ENCODE results near the gene IQUB. TPM values are rescaled to one million over a fixed set of nuclear protein-coding genes. Genes with fewer than 3 reads are reported as not detected.

IQUB gene
- total and polyA plus RNA-seq, 2 donors (not counting 3 experiments of a cell fraction or from before 2014, with no cell fraction given), result 0.01 TPM; not detected in 1

DNA sequence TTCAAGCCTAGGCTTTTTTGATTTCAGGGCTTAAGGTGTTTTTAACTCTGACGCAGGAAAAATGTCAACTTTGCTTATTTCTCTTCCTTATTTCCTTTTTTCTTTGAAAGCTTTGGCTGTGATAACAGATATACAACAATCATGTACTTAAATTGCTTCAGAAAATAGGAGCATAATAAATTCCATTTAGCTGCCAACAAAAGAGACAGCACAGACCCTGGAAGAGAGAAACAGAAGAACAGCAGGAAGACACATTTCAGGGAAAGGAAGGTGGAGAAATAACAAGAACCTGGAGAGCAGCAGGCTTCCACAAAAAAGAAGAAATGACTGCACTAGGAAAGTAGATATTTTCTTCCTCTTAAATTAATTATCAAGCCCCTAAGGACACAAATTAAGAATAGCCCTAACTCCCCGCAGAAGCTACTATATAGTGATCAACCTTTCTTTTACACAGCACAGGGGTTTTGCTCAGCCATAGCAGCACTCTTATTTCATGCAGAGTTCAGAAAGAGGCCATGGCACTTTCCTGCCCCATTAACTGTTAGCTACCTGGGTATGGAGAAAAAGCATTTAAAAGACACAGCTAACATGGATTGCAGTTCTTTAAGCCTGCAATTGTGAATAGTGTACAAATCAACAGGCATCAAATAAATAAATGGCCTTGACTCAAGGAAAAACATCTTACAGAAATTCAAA is 61.5 kb downstream of the IQUB start:
- Histone ChIP-seq H3K4me2 (ENCODE audit: insufficient read depth, low read length) (no peak overlapping the region), H3K4me1 (ENCODE audit: control insufficient read depth, extremely low read depth, insufficient read depth, low read length) (no peaks in the 10 kb centered on the region), H2AFZ (ENCODE audit: low read depth, low read length) (no peak overlapping the region), H4K20me1 (replicated peaks; ENCODE audit: control insufficient read depth, extremely low read depth, insufficient read depth, low read length) (no peaks in the 10 kb centered on the region), H3K27ac (ENCODE audit: insufficient read depth, low read depth, low read length) (no peak overlapping the region), H3K9ac (replicated peaks; ENCODE audit: extremely low read depth, insufficient read depth, low read length) (no peak overlapping the region), H3K79me2 (ENCODE audit: control insufficient read depth, insufficient read depth, low read length) (no peaks in the 10 kb centered on the region), H3K9me1 (replicated peaks; ENCODE audit: control insufficient read depth, extremely low read depth, insufficient read depth, low read length) (no peaks in the 10 kb centered on the region), H3K27me3 (ENCODE audit: control insufficient read depth in 2 of 2, insufficient read depth in 2 of 2, low read length in 2 of 2) (no peaks in the 10 kb centered on the region), H3K9me3 (replicated peaks; ENCODE audit: control insufficient read depth, insufficient read depth, low read length) (no peaks in the 10 kb centered on the region), H3K4me3 (replicated peaks in 1 of 3; ENCODE audit: insufficient read depth in 1 of 3, low read depth in 1 of 3, low read length in 3 of 3) (no peak overlapping the region), H3K36me3 (ENCODE audit: control insufficient read depth in 2 of 2, extremely low read depth in 1 of 2, insufficient read depth in 2 of 2, low read length in 2 of 2) (no peaks in the 10 kb centered on the region)
- FAIRE-seq (no peak), DNase-seq (ENCODE audit: low read depth, low spot score) (no peak)
- intact Hi-C loops (cut with micrococcal nuclease) (no loop called here), dilution Hi-C loops (cut with MboI; ENCODE audit: extremely low pct_ligation_motif_present, low sequenced_read_pairs) (no loop called here)
- BruUV-seq (replicated peaks), result no TSS peak
- ChIA-PET POLR2A (no interaction called here), CTCF (interaction anchor here (3.8 kb wide), 1 partner anchor 21 kb away, joined by 17 read pairs; no protein-coding TSS in a partner anchor)
- TF ChIP-seq, protein P1, sequence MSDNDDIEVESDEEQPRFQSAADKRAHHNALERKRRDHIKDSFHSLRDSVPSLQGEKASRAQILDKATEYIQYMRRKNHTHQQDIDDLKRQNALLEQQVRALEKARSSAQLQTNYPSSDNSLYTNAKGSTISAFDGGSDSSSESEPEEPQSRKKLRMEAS (IDR thresholded peaks at IDR 0.05; ENCODE audit: insufficient read depth, insufficient read length), result no peak
- TF ChIP-seq POLR2A (IDR thresholded peaks at IDR 0.05; ENCODE audit: low read depth, low read length), result no peak
- TF ChIP-seq EZH2 (IDR thresholded peaks at IDR 0.05; ENCODE audit: borderline replicate concordance, low read depth, low read length, severe bottlenecking), result no peak
- no peak for TF ChIP-seq GATA2 (IDR thresholded peaks at IDR 0.05; ENCODE audit: insufficient read depth, insufficient read length, low read depth, low read length)
- TF ChIP-seq CTCF (IDR thresholded peaks at IDR 0.05; ENCODE audit: extremely low read depth in 1 of 2, insufficient read depth in 1 of 2, low read depth in 1 of 2, low read length in 2 of 2), result no peak
- no peak for TF ChIP-seq MYC (IDR thresholded peaks at IDR 0.05; ENCODE audit: low read depth, low read length)
- no peak for TF ChIP-seq POLR2AphosphoS5 (IDR thresholded peaks at IDR 0.05; ENCODE audit: insufficient read depth, low read depth, low read length)
- TF ChIP-seq JUN (IDR thresholded peaks at IDR 0.05; ENCODE audit: borderline replicate concordance, insufficient read depth, insufficient read length, low read depth), result no peak
- no peak for TF ChIP-seq FOS (IDR thresholded peaks at IDR 0.05; ENCODE audit: borderline replicate concordance, insufficient read depth, low read length)

Measured in endothelial cell of umbilical vein (primary cell).